ENCODE data around the gene COL25A1.

DNA sequence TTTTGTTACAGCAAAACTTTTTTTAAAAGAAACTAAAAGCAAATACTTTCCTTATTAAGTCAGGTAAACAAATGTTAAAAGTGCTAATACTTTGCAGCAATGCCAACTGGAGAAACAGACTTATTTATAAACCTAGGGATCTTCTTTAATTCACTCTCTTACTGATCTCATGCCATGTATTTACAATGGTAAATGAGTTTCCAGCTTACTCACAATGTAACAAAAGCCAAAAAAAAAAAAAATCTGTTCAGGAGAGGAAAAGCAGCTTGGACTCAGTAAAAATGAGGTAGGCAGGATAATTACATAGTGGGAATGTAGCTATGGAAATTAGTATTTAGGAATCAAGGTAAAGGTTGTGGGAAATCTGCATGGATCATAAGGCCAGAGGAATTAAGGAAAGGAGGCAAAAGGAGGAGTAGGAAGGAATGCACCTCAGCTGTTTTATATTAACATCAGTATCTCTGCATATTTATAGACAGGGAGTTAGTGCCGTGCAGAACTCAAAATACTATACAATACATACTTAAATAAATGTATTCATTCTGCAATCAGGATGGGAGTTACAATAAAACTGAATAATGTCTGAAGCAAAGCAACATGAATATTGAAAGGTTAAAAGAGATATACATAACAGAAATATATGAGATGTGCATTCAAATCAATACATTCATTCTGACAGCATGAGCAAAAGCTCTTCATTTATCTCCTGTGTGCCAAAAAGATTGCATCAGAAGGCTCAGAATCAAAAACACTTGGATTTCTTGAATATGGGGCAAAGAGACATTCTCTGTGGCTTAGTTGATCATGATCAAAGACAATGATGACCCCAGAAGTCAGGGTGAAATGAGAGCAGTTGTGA, 481.7 kb downstream of the COL25A1 start:
- TF ChIP-seq POLR2A (IDR thresholded peaks at IDR 0.05; ENCODE audit: low read depth, low read length) (no peak), POLR2AphosphoS5 (IDR thresholded peaks at IDR 0.05; ENCODE audit: low read depth, low read length) (no peak)

Data from GM12892 (cell line).